BE2C (cell line): Measurements from ENCODE around the gene XKR3.
"Not testable (repeated sequence)": the region's sequence is repeated elsewhere in the genome, so short reads cannot be mapped to it uniquely, and the experiment has no call there.

Experiments used
- DNase-seq: peaks from one replicate; pipeline ENCODE4 v3.0.0-alpha.2; 2020
- H3K27me3 ChIP-seq: fragments of 250-450 bp; sonication (Bioruptor Pico); 2 replicates; pipeline ENCODE4 v1.5.1; 2020; ENCODE audit warnings: mild to moderate bottlenecking
- H3K36me3 ChIP-seq: fragments of 250-450 bp; sonication (Bioruptor Pico); 2 replicates; pipeline ENCODE4 v1.5.1; 2020; ENCODE audit warnings: mild to moderate bottlenecking
- H3K4me1 ChIP-seq: fragments of 250-450 bp; sonication (Bioruptor Pico); 2 replicates; pipeline ENCODE4 v1.5.1; 2020
- H3K4me3 ChIP-seq: 2 replicates; pipeline ENCODE4 v1.5.1; 2011; ENCODE audit warnings: low read depth, low read length
- H3K9me3 ChIP-seq: fragments of 250-450 bp; sonication (Bioruptor Pico); 2 replicates; pipeline ENCODE4 v1.5.1; 2020
- CTCF ChIP-seq: IDR thresholded peaks from 2 replicates; pipeline ENCODE4 v1.5.1; 2012; ENCODE audit warnings: mild to moderate bottlenecking, low read depth, low read length

Gene XKR3

DNA sequence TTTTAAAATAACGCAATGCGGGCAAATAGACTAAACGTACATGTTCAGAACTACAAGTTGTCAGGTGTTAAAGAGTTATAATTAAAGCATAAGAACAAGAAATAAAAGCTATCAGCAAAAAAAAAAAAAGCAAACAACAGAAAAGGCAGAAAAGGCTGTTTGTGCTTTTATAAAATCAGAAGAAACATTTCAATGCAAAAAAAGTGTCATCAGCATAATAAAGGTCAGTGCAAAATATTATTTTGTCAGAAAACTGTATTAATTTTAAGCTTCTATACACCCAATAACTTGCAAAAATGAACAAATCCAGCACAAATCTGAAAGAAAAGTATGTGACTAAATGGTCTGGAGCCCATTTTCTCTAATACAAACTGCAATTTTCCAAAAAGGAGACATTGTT, 23.6 kb downstream of the XKR3 start:
- no peak for DNase-seq
- no peak for TF ChIP-seq CTCF

GRCh38 chr22:16801088-16801487, 24.1 kb downstream of the XKR3 start:
- TF ChIP-seq CTCF, result no peak
- H3K36me3 ChIP-seq, result no peaks in the 10 kb centered on the region
- H3K4me1 ChIP-seq, result no peaks in the 10 kb centered on the region
- H3K27me3 ChIP-seq, result no peaks in the 10 kb centered on the region
- no peak for DNase-seq
- H3K9me3 ChIP-seq, result no peaks in the 10 kb centered on the region
- H3K4me3 ChIP-seq, result no peak overlapping the region

More for the DNA sequence above, 23.6 kb downstream of the XKR3 start:
- no peaks in the 10 kb centered on the region for H3K9me3 ChIP-seq
- H3K4me1 ChIP-seq, result no peaks in the 10 kb centered on the region
- no peak overlapping the region for H3K4me3 ChIP-seq
- H3K27me3 ChIP-seq, result no peaks in the 10 kb centered on the region
- H3K36me3 ChIP-seq, result no peaks in the 10 kb centered on the region

- TF ChIP-seq CTCF, result no peak
- no peak for DNase-seq
- Histone ChIP-seq H3K9me3 (no peaks in the 10 kb centered on the region), H3K4me3 (no peak overlapping the region), H3K27me3 (no peaks in the 10 kb centered on the region), H3K36me3 (no peaks in the 10 kb centered on the region), H3K4me1 (no peaks in the 10 kb centered on the region)
These were observed 24.9 kb downstream of the XKR3 start for GRCh38 chr22:16800358-16800757.

DNA sequence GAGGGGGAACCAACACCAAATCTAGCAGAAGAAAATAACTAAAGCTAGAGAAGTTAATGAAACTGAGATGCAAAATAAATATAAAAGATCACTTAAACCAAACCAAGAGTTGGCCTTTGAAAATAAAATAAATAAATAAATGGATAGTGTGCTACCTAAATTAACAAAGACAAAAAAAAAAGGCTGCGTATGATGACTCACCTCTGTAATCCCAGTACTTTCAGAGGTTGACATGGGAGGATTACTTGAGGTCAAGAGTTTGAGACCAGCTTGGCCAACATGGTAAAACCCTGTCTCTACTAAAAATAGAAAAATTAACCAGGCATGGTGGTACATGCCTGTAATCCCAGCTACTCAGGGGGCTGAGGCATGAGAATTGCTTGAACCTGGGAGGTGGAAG, 29.7 kb downstream of the XKR3 start:
- not testable (repeated sequence) for H3K4me3 ChIP-seq, H3K27me3 ChIP-seq, H3K9me3 ChIP-seq, H3K36me3 ChIP-seq, DNase-seq, H3K4me1 ChIP-seq

- H3K36me3 ChIP-seq, result no peaks in the 10 kb centered on the region
These were observed 31.4 kb downstream of the XKR3 start for GRCh38 chr22:16793831-16794230.

GRCh38 chr22:16789860-16790493, 35.2 kb downstream of the XKR3 start:
- DNase-seq, result no peak

More at GRCh38 chr22:16793831-16794230, 31.4 kb downstream of the XKR3 start:
- no peak for DNase-seq
- Histone ChIP-seq H3K27me3 (no peaks in the 10 kb centered on the region), H3K4me1 (no peaks in the 10 kb centered on the region), H3K9me3 (no peaks in the 10 kb centered on the region), H3K4me3 (no peak overlapping the region)
- no peak for TF ChIP-seq CTCF

More at GRCh38 chr22:16789860-16790493, 35.2 kb downstream of the XKR3 start:
- Histone ChIP-seq H3K4me1 (no peaks in the 10 kb centered on the region), H3K27me3 (no peaks in the 10 kb centered on the region), H3K36me3 (no peaks in the 10 kb centered on the region), H3K4me3 (no peak overlapping the region), H3K9me3 (no peaks in the 10 kb centered on the region)
- no peak for TF ChIP-seq CTCF
